Measurements from ENCODE around the gene ERMN. TPM values are rescaled to one million over a fixed set of nuclear protein-coding genes. Genes with fewer than 3 reads are reported as not detected.
"Not testable (repeated sequence)": the region's sequence is repeated elsewhere in the genome, so short reads cannot be mapped to it uniquely, and the experiment has no call there.

Gene ERMN
- not detected in 2 replicates for total RNA-seq (2014; rRNA removed; shearing (Covaris generic))
- polyA plus RNA-seq (2015; cell fraction: cytosol; rRNA removed): not detected in 2 replicates
- polyA plus RNA-seq (2015; cell fraction: nucleus; rRNA removed): 0.37 TPM in 1 of 2 replicates, not detected in the other

GRCh38 chr2:157325786-157326185, at the start of gene ERMN:
ERMN (minus strand) TSS chr2:157325824; CDS start chr2:157325642, 182 bp downstream.
- peak; percentile 19 for DNase-seq (ENCODE audit: low read depth, low spot score)
- in situ Hi-C loops (cut with HindIII; ENCODE audit: low pct_unique_long_range_greater_than_20kb, low sequenced_read_pairs): no loop called here

- in situ Hi-C loops (cut with HindIII; ENCODE audit: low pct_unique_long_range_greater_than_20kb, low sequenced_read_pairs): no loop called here
- no peak for DNase-seq (ENCODE audit: low read depth, low spot score)
These were observed 49.8 kb upstream of the ERMN start for GRCh38 chr2:157375384-157375783.

- in situ Hi-C loops (cut with HindIII; ENCODE audit: low pct_unique_long_range_greater_than_20kb, low sequenced_read_pairs); DNase-seq (ENCODE audit: low read depth, low spot score): not testable (repeated sequence)
These were observed 42.9 kb upstream of the ERMN start for GRCh38 chr2:157368508-157368907.

GRCh38 chr2:157367704-157368103, 42.1 kb upstream of the ERMN start:
- in situ Hi-C loops (cut with HindIII; ENCODE audit: low pct_unique_long_range_greater_than_20kb, low sequenced_read_pairs): no loop called here
- no peak for DNase-seq (ENCODE audit: low read depth, low spot score)

- no peak for DNase-seq (ENCODE audit: low read depth, low spot score)
- in situ Hi-C loops (cut with HindIII; ENCODE audit: low pct_unique_long_range_greater_than_20kb, low sequenced_read_pairs): no loop called here
These were observed 38.8 kb upstream of the ERMN start for GRCh38 chr2:157364257-157364974.

- in situ Hi-C loops (cut with HindIII; ENCODE audit: low pct_unique_long_range_greater_than_20kb, low sequenced_read_pairs): no loop called here
- DNase-seq (ENCODE audit: low read depth, low spot score): no peak
These were observed 38.0 kb upstream of the ERMN start for GRCh38 chr2:157363612-157364101.

- in situ Hi-C loops (cut with HindIII; ENCODE audit: low pct_unique_long_range_greater_than_20kb, low sequenced_read_pairs): no loop called here
- DNase-seq (ENCODE audit: low read depth, low spot score): no peak
These were observed 37.0 kb upstream of the ERMN start for GRCh38 chr2:157362627-157363026.

- DNase-seq (ENCODE audit: low read depth, low spot score): no peak
- in situ Hi-C loops (cut with HindIII; ENCODE audit: low pct_unique_long_range_greater_than_20kb, low sequenced_read_pairs): no loop called here
These were observed 35.9 kb upstream of the ERMN start for GRCh38 chr2:157361526-157361925.

- in situ Hi-C loops (cut with HindIII; ENCODE audit: low pct_unique_long_range_greater_than_20kb, low sequenced_read_pairs): no loop called here
These were observed 34.0 kb upstream of the ERMN start for GRCh38 chr2:157359628-157360027.

GRCh38 chr2:157355618-157356017, 30.0 kb upstream of the ERMN start:
- in situ Hi-C loops (cut with HindIII; ENCODE audit: low pct_unique_long_range_greater_than_20kb, low sequenced_read_pairs): no loop called here
- DNase-seq (ENCODE audit: low read depth, low spot score): no peak

More at GRCh38 chr2:157359628-157360027, 34.0 kb upstream of the ERMN start:
- no peak for DNase-seq (ENCODE audit: low read depth, low spot score)

- in situ Hi-C loops (cut with HindIII; ENCODE audit: low pct_unique_long_range_greater_than_20kb, low sequenced_read_pairs): no loop called here
- DNase-seq (ENCODE audit: low read depth, low spot score): no peak
These were observed 24.4 kb upstream of the ERMN start for GRCh38 chr2:157349949-157350515.

- in situ Hi-C loops (cut with HindIII; ENCODE audit: low pct_unique_long_range_greater_than_20kb, low sequenced_read_pairs): no loop called here
- DNase-seq (ENCODE audit: low read depth, low spot score): no peak
These were observed 22.8 kb upstream of the ERMN start for GRCh38 chr2:157348291-157348921.

- no peak for DNase-seq (ENCODE audit: low read depth, low spot score)
- in situ Hi-C loops (cut with HindIII; ENCODE audit: low pct_unique_long_range_greater_than_20kb, low sequenced_read_pairs): no loop called here
These were observed 20.2 kb upstream of the ERMN start for GRCh38 chr2:157345647-157346389.

- in situ Hi-C loops (cut with HindIII; ENCODE audit: low pct_unique_long_range_greater_than_20kb, low sequenced_read_pairs); DNase-seq (ENCODE audit: low read depth, low spot score): not testable (repeated sequence)
These were observed 15.8 kb upstream of the ERMN start for GRCh38 chr2:157341381-157341780.

GRCh38 chr2:157339965-157340655, 14.5 kb upstream of the ERMN start:
- no peak for DNase-seq (ENCODE audit: low read depth, low spot score)
- in situ Hi-C loops (cut with HindIII; ENCODE audit: low pct_unique_long_range_greater_than_20kb, low sequenced_read_pairs): no loop called here

GRCh38 chr2:157337978-157338377, 12.4 kb upstream of the ERMN start:
- DNase-seq (ENCODE audit: low read depth, low spot score): no peak
- in situ Hi-C loops (cut with HindIII; ENCODE audit: low pct_unique_long_range_greater_than_20kb, low sequenced_read_pairs): no loop called here
